Stimulated activated CD4-positive, alpha-beta T cell treated with anti-CD3 and anti-CD28 coated beads, Interleukin-12 subunit alpha, Interleukin-12 subunit beta, amount 100 ng/mL, for 4 hours (primary cell): Measurements from ENCODE around the gene ACY1.
"Not testable (repeated sequence)": the region's sequence is repeated elsewhere in the genome, so short reads cannot be mapped to it uniquely, and the experiment has no call there.

ENCODE experiments used
- DNase-seq: peaks from one replicate; pipeline ENCODE4 v3.0.0-alpha.2; 2020

The ACY1 gene

GRCh38 chr3:51986010-51986947 lies 2.9 kb downstream of the ACY1 start:
- no peak for DNase-seq

DNA sequence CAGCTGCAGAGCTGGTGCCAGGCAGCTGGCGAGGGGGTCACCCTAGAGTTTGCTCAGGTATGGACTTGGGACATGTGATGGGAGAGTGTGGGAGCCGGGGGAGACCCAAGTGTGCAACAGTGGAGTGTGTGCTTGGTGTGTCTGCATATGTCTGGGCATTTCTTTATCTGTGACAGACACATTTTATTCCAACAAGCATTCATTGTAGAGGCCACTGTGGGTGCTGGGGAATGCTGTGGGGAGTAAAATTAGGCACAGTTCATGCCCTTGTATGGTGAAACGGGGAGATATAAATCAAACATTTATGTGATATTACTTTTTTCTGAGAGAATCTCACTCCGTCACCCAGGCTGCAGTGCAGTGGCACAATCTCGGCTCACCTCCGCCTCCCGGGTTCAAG lies 4.2 kb downstream of the ACY1 start:
- no peak for DNase-seq

- DNase-seq = no peak
Observed at GRCh38 chr3:51988286-51989146, 5.2 kb downstream of the ACY1 start.

DNA sequence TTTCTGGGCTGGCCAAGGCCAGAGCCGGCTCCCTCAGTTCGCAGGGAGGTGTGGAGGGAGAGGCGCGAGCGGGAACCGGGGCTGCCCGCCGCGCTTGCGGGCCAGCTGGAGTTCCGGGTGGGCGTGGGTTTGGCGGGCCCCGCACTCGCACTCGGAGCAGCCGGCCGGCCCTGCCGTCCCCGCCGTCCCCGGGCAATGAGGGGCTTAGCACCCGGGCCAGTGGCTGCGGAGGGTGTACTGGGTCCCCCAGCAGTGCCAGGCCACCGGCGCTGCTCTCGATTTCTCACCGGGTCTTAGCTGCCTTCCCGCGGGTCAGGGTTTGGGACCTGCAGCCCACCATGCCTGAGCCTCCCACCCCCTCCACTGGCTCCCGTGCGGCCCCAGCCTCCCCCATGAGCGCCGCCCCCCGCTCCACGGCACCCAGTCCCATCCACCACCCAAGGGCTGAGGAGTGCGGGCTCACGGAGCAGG lies 7.2 kb downstream of the ACY1 start:
- DNase-seq = not testable (repeated sequence)

GRCh38 chr3:51992017-51992682 lies 8.8 kb downstream of the ACY1 start:
- no peak for DNase-seq

- DNase-seq = not testable (repeated sequence)
Observed at GRCh38 chr3:51993657-51994056, 10.3 kb downstream of the ACY1 start.

DNA sequence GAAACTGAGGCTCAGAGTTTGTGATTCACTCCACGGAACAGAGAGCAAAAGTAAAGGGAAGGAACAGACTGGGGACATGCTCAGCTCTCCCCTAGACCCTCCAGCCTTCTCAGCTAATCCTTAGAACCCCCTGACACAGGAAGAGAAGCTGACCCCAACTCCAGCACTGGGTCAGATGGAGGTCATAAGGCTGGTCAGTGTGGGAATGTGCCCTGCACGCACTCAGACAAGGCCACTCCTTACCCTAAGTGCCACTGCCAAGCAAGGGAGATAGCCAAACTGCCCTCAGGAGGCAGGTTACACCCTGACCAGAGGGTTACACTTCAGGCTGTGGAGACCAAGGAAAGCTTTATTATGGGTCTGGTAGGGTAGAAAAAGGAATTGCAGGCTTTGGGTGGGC lies 11.2 kb downstream of the ACY1 start:
- no peak for DNase-seq

DNA sequence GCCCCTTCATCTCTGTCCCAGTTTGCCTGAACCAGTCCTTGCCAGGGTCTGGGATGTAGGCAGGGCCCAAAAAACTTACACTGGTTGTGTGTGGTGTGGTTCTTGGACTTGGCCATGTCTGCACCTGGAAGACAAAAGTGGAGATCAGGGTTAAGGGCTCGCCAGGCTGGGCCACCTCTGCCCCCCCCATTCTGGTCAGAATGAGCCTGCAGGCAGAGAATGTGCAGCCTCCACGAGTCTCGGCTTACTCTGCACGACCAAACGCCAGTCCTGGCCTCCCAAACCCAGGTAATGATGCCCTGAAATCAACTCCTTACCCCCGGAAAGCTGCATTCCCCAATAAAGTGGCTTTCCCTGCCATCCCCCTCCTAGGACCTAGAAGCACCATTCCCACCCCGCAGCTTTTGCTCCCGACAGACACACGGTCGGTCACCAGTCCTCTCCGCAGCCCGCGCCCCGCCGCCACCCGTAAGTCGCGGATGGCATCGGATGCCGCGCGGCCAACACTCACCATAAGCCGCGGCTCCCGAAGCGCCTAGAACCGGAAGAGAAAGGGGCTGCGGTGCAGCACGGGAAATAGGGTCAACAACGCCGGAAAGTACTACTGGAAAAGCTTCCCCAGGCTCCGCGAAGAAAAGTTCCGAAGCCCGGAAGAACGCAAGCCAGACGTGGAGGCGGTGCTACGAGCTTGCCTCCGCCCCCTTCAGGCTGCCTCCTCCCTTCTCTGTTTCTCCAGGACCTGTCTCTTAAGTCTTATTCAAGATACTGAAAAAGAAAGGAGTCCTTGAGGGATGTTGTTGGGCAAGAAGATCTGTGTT lies 12.2 kb downstream of the ACY1 start, which contains the start of gene RPL29:
Gene RPL29 (minus strand): TSS at position 550 of the 818 bp plus-strand sequence. CDS start 434 bp downstream, at position 116.
- DNase-seq = peak; percentile 83

DNA sequence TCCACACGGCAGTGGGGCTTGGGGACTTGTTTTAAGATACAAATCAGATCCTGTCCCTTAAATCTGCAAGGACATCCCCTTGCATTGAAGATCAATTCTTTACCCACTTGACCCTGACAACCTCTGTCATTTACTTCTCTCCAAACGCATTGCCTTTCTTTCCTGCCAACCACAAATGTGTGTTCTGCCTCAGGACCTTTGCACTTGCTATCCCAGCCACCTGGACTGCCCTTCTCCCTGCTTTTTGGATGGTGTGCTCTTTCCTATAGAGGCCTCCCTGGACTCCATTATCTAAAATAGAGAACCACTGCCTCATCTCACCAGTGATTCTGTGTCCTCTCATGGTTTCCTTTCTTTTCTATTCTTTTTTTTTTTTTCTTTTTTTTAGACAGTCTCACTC lies 13.8 kb downstream of the ACY1 start:
- DNase-seq = no peak

DNA sequence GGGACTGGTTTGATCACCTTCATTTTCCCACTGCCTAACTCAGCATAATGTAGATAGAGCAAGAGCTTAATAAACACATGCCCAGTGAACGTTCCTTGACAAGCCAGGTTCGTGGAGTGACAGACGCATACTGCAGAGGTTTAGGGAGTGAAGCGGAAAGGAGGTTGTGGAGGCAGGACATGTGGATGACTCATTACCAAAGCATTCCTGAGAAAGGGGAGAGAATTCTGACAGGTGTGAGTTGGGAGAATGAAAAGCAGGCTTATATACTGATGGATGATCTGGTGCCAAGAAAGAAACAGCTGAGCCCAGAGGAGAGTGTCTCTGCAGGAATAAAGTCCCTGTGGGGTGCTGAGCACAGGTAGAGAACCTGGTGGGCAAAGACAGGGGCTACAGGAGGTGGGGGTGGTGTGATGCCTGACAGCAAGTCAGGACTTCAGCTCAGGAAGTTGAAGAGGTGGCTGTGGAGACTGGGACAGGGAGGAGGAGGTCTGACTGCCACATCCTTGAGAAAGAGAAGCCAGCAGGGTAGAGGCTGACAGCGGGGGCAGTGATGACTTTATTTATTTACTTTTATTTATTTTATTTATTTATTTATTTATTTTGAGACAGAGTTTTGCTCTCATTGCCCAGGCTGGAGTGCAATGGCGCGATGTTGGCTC lies 14.7 kb downstream of the ACY1 start:
- DNase-seq = no peak

DNA sequence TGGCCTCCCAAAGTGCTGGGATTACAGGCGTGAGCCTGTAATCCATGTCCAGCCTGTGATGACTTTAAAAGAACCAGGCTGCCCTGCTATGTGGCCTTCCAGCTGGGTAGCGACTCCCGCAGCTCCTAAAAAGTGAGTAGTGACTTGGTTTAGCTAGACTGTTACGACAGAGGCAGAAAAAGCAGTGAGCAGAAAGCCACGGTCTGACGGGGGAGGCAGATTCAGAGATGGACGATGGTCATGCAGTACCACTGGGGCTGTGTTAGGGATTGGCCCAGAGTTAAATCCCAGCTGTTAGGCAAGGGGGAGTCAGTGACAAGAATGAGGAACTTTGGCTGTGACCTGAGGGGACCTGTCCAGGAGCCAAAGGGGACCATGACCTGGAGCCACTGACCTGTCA lies 15.4 kb downstream of the ACY1 start:
- DNase-seq = no peak

DNA sequence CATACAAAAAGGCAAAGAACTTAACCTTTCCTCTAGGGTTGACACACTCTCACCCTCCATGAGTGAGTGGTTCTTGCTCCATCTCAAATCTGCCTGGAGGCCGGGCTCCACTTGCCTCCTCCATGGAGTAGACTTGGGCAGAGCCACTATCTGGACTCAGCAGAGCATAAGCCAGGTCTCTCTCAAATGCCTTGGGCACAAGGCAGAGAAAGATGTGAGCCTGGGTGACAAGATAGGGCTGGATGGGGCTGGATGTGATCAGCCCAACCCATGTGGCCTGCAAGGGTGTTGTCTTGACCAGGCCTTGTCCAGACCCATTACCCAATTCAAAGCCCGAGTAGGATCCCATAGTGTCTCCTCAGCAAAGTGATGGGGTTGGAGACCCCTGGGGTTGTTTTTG lies 16.5 kb downstream of the ACY1 start:
- no peak for DNase-seq

GRCh38 chr3:52001443-52001974 lies 18.2 kb downstream of the ACY1 start:
- DNase-seq = peak; percentile 79

GRCh38 chr3:52002748-52003147 lies 19.4 kb downstream of the ACY1 start:
- DNase-seq = no peak

DNA sequence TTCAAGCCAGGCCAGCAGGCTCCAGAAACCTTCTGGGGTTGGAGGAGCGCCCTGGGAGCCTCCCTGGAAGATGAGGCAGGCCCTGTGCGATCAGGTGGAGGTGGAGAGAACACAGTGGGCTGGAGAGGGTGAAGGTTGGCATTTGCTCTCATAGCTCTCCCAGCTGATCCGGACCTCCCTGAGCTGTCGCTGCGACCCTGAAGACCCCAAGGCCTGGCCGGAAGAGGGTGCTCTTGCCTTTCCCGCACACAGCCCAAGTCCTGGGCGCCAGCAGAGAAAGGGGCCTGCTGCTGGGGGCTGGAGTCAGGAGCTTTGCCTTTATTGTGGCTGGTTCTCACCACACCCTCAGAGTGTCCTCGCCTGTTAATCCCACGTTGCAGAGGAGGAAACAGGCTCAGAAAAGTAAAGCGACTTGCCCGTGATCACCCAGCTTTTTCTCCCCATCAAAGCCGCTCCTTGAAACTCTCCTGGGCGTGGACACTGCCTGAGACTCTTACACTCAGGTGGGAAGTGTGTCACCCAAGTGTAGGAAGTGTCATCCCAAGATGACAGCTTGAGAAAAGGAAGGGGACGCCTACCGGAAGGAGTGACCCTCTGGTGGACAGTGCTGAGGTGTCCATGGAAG lies 20.9 kb downstream of the ACY1 start:
- no peak for DNase-seq

GRCh38 chr3:52004906-52005395 lies 21.6 kb downstream of the ACY1 start:
- no peak for DNase-seq

GRCh38 chr3:52005571-52005986 lies 22.2 kb downstream of the ACY1 start:
- no peak for DNase-seq

DNA sequence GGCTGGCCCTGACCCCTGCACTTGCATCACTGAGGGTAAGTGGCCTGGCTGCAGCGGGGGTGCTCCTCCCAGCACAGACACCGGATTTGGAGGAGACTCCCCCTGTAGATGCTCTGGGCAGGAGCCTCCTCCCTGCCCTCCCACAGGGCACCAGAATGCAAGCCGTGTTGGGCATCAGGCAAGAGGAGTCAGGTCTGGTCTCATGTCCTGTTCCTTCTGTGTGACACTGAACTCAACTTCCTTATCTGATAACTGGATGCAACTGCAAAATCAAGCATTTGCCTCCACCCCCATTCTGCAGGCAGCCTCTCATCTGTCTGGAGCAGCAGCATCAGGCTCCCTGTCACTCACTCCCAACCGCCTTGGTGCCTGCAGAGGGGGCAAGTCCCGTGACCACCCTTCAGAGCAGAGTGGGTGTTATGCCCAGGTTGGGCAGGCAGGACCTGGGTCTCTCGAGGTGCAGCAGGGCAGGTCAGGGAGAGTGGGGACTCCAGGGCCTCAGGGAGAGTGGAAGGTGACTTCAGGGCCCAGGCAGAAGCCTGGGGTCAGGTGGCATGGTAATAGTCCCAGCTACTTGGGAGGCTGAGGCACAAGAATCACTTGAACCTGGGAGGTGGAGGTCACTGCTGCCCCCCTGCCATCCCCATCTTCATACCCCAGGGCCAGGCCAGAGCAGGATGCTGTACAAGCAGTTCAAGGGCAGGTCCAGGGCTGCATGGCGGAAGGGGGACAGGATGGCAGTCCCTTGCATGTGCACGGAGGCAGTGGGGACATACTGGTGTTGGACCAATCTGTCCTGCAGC lies 22.9 kb downstream of the ACY1 start:
- DNase-seq = no peak

GRCh38 chr3:52006820-52007133 lies 23.4 kb downstream of the ACY1 start:
- DNase-seq = no peak

- DNase-seq = no peak
Observed at GRCh38 chr3:52007291-52007690, 24.0 kb downstream of the ACY1 start.
